Right ventricle myocardium inferior (tissue), 1 donor: ENCODE data around the gene TSKU. TPM values are rescaled to one million over a fixed set of nuclear protein-coding genes. Genes with fewer than 3 reads are reported as not detected.
"Not testable (repeated sequence)": the region's sequence is repeated elsewhere in the genome, so short reads cannot be mapped to it uniquely, and the experiment has no call there.

Experiments
- ATAC-seq: fragments of 200-7000 bp; cut with Tn5 transposase; one replicate; pipeline ENCODE4 v1.9.1; 2020; ENCODE audit warnings: mild to moderate bottlenecking, moderate library complexity
- DNase-seq: peaks from one replicate; pipeline ENCODE4 v3.0.0; 2021; ENCODE audit errors: missing footprints
- intact Hi-C: fragments of 100-400 bp; cut with DNase I; formaldehyde crosslinking; loops from one replicate; pipeline ENCODE4 v1.11.0; 2022
- long read RNA-seq: library from polyadenylated mRNA; unstranded; transcript quantifications from one replicate; pipeline ENCODE4 v2.0.0, GENCODE V29; 2021
- total RNA-seq: library from RNA; stranded (reverse); fragmentation: NEBNext Ultra II Directional; extraction: Animal tissue kit (Norgen Biotek cat#: 25700); gene quantifications from one replicate; pipeline ENCODE4 v1.2.1, GENCODE V29; 2021
- donor health status: DM: no; HTN: yes; CAD: no; lungs with severe emphysema.

Gene TSKU, protein sequence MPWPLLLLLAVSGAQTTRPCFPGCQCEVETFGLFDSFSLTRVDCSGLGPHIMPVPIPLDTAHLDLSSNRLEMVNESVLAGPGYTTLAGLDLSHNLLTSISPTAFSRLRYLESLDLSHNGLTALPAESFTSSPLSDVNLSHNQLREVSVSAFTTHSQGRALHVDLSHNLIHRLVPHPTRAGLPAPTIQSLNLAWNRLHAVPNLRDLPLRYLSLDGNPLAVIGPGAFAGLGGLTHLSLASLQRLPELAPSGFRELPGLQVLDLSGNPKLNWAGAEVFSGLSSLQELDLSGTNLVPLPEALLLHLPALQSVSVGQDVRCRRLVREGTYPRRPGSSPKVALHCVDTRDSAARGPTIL
- 16.2 TPM for total RNA-seq
- long read RNA-seq, transcript TSKU-201 (2 exons, 2,712 nt) = major isoform, 20 of 24 reads
- long read RNA-seq, partial matches to known transcripts = 3 of 24 reads
- long read RNA-seq, other reads (novel, unspliced or antisense) = 1 of 24 reads

DNA sequence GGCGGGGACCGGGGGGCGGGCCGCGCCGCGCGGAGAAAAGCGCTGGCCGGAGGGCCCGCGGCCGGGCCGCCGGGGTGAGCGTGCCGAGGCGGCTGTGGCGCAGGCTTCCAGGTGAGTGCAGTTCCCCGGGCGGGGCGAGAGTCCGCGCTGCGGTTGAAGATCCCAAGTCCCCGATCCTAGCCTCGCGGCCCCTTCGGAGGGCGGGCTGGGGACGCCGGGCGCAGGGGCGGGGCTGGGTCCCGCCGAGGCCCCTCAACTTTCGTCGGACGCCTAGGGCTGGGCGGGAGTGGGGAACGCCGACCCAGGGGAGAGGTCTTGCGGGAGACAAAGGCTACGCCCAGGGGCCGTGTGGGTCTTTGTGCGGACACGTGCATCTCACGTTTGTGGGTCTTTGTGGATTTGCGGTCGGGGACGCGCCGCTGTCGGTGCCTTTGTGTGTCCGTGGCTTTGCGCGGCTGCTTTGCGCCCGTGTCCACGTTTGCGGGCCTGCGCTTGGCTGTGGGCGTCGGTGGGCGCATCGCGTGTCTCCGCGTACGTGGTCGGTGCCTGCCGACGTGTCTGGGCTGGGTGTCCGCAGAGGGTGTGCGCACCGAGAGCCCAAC lies at the start of gene TSKU:
Gene TSKU (plus strand): TSS at position 63 of the 602 bp plus-strand sequence. CDS start 12,261 bp downstream, outside the sequence.
- intact Hi-C loops = loop anchor here (2.0 kb wide), 1 partner anchor 15 kb away; no protein-coding TSS in a partner anchor
- ATAC-seq (peak; percentile 26), DNase-seq (peak; percentile 71)

DNA sequence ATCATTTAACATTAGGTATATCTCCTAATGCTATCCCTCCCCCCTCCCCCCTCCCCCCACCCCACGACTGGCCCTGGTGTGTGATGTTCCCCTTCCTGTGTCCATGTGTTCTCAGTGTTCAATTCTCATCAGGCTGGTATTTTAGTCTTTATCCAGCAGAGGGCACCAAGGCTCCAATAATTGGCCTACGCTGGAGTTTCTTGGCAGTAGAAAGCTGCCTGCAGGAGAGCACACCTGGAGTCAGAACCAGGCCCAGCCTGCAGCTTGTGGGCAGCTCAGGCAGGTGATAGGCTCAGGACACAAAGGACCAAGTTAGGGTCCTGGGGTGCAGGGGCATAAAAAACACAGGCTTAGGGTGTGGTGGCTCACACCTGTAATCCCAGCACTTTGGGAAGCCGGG lies 49.2 kb upstream of the TSKU start:
- peak; percentile 59 for ATAC-seq

DNA sequence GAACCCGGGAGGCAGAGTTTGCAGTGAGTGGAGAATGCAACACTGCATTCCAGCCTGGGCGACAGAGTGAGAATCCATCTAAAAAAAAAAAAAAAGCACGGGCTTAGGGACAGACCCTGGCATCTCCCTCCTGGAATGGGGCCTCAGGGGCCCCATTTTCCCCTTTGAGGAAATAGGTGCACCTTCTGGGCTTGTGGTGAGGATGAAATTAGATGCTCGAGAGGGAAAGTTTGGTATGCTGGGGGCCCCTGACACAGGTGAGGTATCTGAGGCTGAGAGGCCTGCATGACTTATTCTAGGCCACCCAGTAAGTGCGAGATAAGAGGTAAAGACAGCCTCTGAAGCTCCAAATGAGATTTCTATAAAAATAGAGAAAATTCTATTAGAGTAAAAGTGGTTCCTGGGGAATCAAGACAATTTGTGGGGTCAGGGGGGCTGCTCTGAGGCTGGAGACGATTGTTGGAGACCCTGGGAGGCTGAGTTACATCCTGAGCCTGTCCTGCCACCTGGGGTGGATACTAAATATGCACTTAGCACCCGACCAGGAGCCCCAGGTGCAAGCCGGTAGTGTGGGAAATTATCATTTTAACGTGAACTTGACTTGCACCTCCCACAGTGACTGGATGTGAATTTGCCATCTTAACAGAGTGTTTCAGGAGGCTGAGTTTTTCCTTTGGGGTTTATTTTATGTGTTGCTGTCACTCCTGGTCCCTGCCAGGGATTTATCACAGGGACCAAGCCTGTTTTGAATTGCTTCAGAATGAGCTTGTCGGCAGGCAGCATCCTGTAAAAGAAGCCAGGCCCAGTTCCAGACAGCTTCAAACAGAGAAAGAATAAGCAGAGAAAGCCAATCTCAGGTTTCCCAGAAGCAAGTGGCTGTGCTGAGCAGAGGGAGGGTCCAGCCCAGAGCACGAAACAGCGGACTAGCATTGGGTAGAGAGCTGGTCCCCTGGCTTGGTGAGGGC lies 48.4 kb upstream of the TSKU start:
- DNase-seq = no peak
- no peak for ATAC-seq

More for the DNA sequence above, 49.2 kb upstream of the TSKU start:
- DNase-seq = not testable (repeated sequence)
- intact Hi-C loops = loop anchor here (2.0 kb wide), 1 partner anchor 185 kb away; no protein-coding TSS in a partner anchor

DNA sequence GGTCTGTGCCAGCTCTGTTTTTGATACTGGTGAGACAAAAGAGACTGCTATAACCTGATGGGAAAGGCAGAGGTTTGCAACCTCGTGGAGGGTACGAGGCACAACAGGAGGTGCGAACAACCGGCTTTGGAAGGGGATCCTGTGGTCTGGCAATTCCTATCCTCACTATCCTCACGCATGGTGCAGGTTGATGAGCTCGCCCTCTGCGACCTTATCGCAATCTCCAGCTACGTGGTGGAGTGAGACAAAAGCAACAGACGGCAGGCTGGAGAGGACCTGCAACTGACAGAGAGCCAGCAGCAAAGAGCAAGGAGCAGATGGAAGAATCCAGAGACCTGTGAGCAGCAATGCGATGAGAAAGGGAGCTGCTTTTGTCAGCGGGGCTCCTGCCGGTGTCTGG lies 47.3 kb upstream of the TSKU start:
- no peak for ATAC-seq
- intact Hi-C loops = loop anchor here (1.0 to 2.0 kb wide), 2 partner anchors 63 to 183 kb away; no protein-coding TSS in a partner anchor
- no peak for DNase-seq

More for the DNA sequence above, 48.4 kb upstream of the TSKU start:
- intact Hi-C loops = loop anchor here (1.0 to 2.0 kb wide), 2 partner anchors 65 to 184 kb away; no protein-coding TSS in a partner anchor

DNA sequence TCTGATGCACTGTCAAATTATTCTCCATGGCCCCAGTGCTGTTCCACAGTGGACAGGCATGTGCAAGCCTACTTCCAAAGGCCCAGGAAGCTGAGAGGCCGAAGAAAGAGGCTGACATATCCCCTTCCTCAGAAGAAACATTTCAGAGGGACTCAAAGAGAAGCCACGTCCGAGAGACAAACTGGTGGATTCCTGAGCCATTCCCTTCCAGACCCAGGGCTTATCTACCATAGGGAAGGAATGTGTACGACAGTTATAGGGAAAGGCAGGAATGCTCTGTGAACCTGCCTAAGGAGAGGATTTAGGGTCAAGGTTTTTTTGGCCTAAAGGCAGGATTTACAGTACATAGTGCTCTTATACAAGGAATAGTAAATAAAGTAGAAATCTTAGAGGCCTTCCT lies 46.9 kb upstream of the TSKU start:
- no peak for ATAC-seq
- no peak for DNase-seq
- intact Hi-C loops = no loop called here

DNA sequence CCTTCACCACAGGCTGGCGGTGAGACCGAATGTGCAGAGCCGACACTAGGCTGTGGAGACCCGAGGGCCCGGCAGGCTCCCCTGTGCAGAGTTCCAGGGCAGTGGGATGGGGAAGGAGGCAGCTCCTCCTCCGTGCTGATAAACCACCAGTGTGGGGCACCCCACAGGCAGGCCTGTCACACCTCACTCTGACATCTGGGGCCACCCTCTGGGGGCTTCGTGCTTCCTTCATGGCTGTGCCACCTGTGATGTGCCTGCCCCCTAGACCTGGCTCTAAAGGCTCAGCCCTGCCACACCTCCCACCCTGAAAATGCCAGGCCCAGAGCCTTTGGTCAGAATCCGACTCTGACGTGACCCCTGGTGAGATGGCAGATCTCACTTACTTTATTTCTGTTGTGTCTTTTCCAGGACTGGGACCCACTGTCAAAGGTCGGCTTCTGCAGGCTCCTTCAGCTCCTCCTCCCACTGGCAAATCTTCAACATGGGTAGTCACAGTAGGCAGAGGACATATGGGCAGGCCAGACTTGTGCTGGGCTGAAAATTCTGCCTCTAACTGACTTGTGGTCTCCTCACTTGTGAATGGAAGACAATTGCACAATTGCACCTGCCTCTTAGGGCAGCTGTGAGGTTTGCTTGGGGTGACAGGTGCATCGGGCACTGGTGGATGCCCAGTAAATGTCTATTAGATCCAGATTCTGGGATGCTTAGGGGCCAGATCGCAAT lies 46.2 kb upstream of the TSKU start:
- intact Hi-C loops = no loop called here
- ATAC-seq (no peak), DNase-seq (no peak)

DNA sequence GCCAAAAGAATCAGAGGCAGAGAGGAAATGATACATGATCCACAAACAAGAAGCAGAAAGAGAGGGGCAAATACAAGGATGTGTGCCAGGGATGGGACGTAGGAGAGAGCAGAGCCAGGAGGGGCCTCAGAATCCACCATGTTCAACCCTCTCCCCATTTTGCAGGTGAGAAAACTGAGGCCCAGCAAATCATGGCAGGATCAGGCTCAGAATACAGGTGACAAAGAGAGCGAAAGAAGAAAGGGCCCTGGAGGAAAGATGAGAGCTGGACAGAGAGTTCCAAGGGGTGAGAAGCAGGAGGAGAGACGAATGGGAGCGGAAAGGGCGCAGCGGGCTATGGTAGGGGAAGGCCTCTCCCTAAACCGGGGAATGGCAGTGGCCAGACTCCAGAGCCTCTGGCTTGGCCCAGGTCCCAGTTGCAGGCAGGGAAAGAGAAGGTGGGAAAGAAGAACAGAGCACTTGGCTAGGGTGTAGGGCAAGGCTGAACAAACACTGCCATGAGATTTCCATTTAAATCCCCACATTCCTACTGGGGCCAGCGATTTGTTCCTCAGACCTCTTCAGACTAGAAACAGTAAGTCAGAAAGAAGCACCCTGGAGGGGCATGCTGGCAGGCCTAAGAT lies 44.4 kb upstream of the TSKU start:
- ATAC-seq = peak; percentile 48
- DNase-seq = no peak
- intact Hi-C loops = no loop called here

DNA sequence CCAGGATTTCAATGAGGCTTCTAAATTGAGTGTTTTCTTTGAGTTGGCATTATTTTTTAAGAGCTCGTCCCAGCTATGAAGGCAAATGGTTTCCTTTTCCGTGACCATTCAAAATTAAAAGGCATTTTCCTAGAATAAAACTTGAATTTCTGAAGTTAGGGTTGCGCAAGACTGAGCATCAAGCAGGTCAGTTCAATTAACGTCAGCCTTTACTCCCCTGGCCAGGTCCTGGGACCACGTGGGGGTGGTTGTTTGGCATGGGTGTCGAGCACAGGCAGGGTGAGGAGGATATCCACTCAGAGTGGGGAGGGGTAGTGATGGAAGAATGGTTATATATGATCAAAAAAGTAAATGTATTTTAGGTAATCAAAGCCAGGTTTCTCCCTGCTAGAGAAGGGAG lies 43.4 kb upstream of the TSKU start:
- intact Hi-C loops = no loop called here
- no peak for ATAC-seq
- no peak for DNase-seq

DNA sequence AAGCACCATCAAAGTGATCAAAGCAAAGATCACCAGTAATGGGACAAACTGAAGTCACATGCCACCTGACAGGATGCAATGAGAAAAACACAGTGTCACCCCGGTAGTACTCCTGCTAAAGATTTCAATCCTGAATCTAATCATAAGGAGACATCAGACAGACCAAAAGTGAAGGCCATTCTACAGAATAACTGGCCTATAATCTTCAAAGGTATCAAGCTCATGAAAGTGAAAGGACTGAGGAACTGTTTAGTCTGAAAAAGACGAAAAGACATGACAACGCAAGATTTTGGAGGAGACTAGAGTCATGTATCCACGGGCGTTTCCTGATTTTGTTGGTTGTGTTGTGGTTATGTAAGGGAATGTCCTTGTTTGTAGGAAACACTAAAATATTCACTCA lies 42.4 kb upstream of the TSKU start:
- DNase-seq (no peak), ATAC-seq (no peak)
- intact Hi-C loops = no loop called here

DNA sequence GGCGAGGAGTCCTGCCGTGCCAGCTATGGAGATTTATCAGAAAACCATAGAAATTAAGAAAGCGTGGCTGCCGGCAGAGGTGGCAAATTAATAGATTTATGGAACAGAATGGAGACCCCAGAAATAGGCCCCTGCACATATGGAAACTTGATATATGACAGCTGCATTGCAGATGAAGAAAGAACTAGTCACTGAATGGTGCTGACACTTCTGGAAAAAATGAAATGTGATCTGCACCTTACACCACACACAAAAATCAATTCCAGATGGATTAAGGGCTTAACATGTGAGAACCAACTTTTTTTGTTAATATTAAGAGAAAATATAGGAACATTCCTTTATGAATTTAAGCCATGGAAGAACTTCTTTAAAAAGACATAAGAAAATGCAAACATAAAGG lies 40.3 kb upstream of the TSKU start:
- intact Hi-C loops = no loop called here
- DNase-seq (no peak), ATAC-seq (no peak)

DNA sequence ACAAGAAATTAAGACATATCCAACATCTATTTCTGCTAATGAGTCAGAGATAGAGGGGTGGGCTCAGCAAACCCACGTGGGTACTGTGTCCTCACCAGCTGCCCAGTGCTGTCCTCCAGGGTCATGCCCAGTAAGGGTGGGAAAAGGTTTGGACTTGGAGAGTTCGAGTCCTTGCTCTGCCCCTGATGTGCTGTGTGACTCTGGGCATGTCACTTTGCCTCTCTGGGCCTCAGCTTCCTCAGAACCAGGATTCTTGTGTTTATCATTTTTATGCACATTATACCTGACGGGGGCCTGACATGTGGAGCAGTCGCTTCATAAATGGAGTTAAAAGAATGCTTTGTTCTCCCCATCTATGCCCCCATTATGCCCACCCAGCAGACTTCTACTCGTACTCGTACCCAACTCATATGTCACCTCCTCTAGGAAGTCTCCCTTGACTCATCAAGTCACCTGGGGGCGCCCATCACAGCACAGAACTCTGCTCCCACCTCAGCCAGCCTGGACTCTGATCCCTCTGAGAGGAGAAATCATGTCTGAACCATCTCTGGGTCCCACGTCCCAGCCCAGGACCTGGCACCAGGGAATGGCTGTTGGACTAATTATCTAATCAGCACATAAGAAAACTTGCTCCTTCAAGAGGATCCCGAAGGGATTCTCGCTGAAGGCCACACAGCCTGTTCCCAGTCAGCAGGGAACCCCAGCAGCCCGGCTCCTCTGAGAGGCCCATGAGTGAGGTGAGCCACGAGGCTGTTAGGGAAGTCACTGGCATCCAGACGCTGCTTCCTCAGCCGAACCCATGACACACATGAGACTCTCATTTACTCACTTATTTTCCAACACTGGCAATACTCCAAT lies 38.7 kb upstream of the TSKU start:
- DNase-seq (no peak), ATAC-seq (no peak)
- intact Hi-C loops = no loop called here

DNA sequence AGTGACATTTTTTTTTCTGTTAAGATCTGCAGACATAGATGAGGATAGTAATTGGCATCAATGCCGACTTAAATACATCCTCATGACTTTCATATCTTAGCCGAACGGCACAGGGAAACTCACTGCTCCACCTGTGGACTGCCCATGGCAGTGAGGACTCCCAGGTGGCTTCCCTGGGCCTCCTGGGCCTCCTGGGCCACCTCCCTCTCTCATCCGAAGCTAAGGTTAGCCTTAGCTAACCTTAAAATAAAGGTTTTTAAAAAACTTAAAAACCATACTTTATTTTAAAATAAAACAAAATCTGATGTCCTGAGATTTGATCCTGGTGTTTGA lies 38.1 kb upstream of the TSKU start:
- ATAC-seq (no peak), DNase-seq (no peak)
- intact Hi-C loops = no loop called here

DNA sequence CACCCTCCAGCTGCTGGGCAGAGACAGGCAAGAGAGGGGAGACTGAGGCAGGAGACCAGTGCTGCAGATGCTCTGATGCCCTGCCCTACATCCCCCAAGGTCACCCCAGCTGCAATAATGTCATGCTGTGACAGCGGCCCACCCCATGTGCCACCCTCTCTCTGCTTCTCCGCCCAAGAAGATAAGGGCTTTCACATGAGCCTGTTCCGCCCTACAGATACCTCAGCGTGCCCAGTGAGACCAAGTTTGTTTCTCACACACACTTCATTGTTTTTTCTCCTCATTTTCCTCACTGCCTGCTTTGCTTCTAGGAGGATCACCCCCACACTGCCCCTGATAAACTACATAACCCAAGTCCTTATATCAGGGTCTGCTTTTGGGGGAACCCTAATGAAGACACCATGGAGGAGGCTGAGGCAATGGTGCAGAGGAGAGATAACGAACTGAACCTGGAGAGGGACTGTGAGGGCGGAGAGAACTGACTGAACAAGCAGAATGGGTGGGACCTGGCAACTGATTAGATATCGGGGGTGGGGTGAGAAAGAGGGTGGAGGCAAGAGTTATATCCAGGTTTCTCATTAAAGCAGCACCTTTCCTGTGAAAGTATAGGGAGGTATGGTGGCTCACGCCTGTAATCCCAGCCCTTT lies 37.5 kb upstream of the TSKU start:
- intact Hi-C loops = no loop called here
- DNase-seq (no peak), ATAC-seq (peak; percentile 72)

DNA sequence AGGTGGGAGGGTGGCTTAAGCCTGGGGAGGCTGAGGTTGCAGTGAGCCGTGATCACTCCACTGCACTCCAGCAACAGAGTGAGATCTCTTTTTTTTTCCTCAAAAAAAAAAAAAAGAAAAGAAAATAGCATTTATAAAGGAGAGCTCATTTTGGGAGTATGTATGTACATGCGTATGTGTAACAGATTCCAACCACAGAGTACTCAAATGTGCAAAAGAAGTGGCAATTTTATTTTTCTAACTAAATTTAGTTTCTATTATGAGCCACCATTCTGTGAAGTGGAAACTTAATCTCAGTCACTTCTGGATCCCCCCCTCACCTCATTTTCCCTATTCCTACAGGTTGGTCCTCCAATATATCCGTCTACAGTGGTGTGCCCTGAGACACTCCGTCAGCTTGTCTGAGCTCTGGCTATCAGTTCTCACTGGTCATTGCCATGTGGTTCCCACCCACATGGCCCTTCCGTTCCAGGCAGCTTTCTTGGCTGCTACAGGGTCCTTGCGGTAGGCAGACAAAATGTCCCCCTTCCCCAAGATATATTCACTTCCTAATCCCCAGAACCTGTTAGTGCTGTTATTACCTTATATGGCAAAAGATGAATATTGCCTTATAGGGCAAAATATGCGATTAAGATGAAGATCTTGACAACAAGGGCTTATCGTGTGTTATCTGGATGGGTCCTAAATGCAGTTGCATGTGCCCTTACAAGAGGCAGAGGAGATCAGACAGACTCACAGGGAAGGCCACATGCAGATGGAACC lies 35.8 kb upstream of the TSKU start:
- ATAC-seq (no peak), DNase-seq (no peak)
- intact Hi-C loops = no loop called here

DNA sequence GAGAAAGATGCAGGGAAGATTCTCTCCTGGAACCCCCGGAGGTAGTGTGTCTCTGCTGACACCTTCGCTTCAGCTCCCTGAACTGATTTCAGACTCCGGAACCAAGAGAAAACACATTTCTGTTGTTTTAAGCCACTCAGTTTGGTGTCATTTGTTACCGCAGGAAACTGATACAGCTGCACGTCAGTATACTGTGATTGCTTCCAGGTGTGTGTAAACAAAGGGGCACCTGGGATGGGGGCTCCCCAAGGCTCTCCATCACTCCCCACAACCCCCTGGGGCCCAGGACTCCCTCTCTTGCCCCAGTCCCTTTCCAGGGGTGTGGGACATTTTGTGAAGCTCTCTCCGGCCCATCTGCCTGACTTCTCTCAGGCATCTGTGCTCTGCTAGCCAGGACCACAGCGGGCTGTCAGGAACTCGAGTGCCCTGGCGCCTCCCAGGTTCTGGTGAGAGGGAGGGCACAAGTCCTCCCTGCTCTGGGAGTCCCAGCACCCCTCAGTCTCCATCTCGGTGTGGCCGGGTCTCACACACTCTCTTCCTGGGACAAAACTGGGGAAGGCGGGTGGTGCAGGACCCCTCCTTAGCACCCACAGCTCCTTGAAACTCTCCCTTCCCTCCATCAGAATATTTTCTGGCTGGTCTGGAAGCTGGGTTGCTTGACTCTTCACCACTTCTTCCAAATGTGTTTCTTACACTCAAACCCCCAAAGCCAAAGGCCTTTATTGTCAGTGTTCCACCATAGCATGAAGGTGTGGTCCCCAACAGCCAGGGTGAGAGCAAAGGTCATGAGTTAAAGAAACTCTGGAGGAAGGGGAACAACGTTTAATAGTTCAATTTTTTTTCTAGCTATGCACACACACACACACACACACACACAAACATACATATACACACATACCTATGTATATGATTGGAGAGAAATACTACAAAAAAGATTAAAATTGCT lies 35.0 kb upstream of the TSKU start:
- DNase-seq (no peak), ATAC-seq (no peak)
- intact Hi-C loops = no loop called here
